ENCODE measurements around the gene RFX7.
A peak's percentile ranks its signal among the peaks of the same experiment; 100 is the strongest.

The RFX7 gene

GRCh38 chr15:56052395-56053045, 191.2 kb downstream of the RFX7 start:
- H3K9me3 ChIP-seq (ENCODE audit: severe bottlenecking): no peaks in the 10 kb centered on the region
- no peak overlapping the region for H3K4me3 ChIP-seq (ENCODE audit: low read depth, low read length)
- H3K27ac ChIP-seq: no peak overlapping the region
- no peaks in the 10 kb centered on the region for H3K36me3 ChIP-seq
- no peak for DNase-seq
- peak; percentile 42; the same call in 1 of the 2 replicates for TF ChIP-seq CTCF (IDR thresholded peaks at IDR 0.05; ENCODE audit: low read depth, low read length)
- no peaks in the 10 kb centered on the region for H3K27me3 ChIP-seq (ENCODE audit: insufficient read depth, low read depth, severe bottlenecking)

GRCh38 chr15:56051676-56052075, 192.0 kb downstream of the RFX7 start:
- Histone ChIP-seq H3K36me3 (no peaks in the 10 kb centered on the region), H3K27ac (no peak overlapping the region), H3K4me3 (ENCODE audit: low read depth, low read length) (no peak overlapping the region), H3K9me3 (ENCODE audit: severe bottlenecking) (no peaks in the 10 kb centered on the region), H3K27me3 (ENCODE audit: insufficient read depth, low read depth, severe bottlenecking) (no peaks in the 10 kb centered on the region)
- no peak for DNase-seq
- no peak for TF ChIP-seq CTCF (IDR thresholded peaks at IDR 0.05; ENCODE audit: low read depth, low read length)

- no peaks in the 10 kb centered on the region for H3K36me3 ChIP-seq
- no peak for TF ChIP-seq CTCF (IDR thresholded peaks at IDR 0.05; ENCODE audit: low read depth, low read length)
- no peak for DNase-seq
- H3K27me3 ChIP-seq (ENCODE audit: insufficient read depth, low read depth, severe bottlenecking): no peaks in the 10 kb centered on the region
- H3K27ac ChIP-seq: no peak overlapping the region
- no peaks in the 10 kb centered on the region for H3K9me3 ChIP-seq (ENCODE audit: severe bottlenecking)
- H3K4me3 ChIP-seq (ENCODE audit: low read depth, low read length): no peak overlapping the region
Observed at GRCh38 chr15:56049577-56049976, 194.1 kb downstream of the RFX7 start.

- no peaks in the 10 kb centered on the region for H3K9me3 ChIP-seq (ENCODE audit: severe bottlenecking)
- no peak for TF ChIP-seq CTCF (IDR thresholded peaks at IDR 0.05; ENCODE audit: low read depth, low read length)
- no peak overlapping the region for H3K4me3 ChIP-seq (ENCODE audit: low read depth, low read length)
- no peaks in the 10 kb centered on the region for H3K36me3 ChIP-seq
- no peak for DNase-seq
- H3K27me3 ChIP-seq (ENCODE audit: insufficient read depth, low read depth, severe bottlenecking): no peaks in the 10 kb centered on the region
- H3K27ac ChIP-seq: no peak overlapping the region
Observed at GRCh38 chr15:56047354-56047753, 196.3 kb downstream of the RFX7 start.

- H3K27me3 ChIP-seq (ENCODE audit: insufficient read depth, low read depth, severe bottlenecking): no peaks in the 10 kb centered on the region
- no peaks in the 10 kb centered on the region for H3K9me3 ChIP-seq (ENCODE audit: severe bottlenecking)
- no peak for TF ChIP-seq CTCF (IDR thresholded peaks at IDR 0.05; ENCODE audit: low read depth, low read length)
- H3K4me3 ChIP-seq (ENCODE audit: low read depth, low read length): no peak overlapping the region
- no peak overlapping the region for H3K27ac ChIP-seq
- no peaks in the 10 kb centered on the region for H3K36me3 ChIP-seq
- DNase-seq: no peak
Observed at GRCh38 chr15:56045068-56045748, 198.5 kb downstream of the RFX7 start.

All from WERI-Rb-1 (cell line).